ENCODE data around the gene HLA-DMA.

The HLA-DMA gene

DNA sequence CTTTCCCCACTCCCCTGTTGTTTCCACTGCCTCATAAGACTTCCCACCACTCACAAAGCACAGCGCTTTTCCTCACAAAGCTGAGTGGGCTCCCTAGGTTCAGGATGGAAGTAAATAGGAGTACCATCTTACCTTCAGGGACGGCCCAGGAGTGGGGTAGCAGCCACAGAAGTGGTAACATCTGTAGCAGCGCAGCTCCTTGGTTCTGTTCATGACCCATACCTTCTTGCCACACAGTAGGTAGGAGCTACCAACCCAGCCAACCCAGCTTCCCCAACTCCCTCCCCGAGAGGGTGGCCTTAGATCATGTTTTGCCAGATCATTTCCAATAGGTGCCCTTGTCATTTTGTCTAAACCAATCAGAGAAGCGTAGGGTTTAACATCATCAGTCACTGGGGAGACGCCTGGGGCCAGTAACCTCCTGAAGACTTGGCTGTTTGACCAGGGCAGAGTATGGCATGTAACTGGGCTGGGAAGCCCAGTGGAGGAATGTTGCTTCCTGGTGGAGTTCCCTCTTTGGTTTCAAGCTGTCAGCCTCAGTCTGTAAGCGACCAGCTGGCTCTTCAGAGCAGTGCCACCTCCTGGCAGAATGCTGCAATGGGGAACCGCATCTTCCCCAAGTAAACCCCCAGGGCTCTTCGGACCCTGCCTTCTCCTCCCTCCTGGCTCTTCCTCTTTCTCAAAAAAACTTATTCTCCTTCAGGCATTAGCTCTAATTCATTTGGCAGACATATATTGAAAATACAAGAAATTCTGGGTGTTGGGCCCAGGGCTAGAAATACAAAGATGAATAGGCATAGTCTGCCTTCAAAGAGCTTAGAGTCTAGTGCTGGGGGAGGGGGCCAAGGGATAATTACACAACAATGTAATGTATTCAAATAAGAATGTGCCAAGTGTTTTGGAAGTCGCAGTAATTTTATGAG is at the start of gene HLA-DMA:
Gene HLA-DMA (minus strand): TSS at position 281 of the 923 bp plus-strand sequence. CDS start 61 bp downstream, at position 220.
- DNase-seq = peak; percentile 74

GRCh38 chr6:33001685-33002084 is 48.8 kb upstream of the HLA-DMA start:
- no peak for DNase-seq

DNA sequence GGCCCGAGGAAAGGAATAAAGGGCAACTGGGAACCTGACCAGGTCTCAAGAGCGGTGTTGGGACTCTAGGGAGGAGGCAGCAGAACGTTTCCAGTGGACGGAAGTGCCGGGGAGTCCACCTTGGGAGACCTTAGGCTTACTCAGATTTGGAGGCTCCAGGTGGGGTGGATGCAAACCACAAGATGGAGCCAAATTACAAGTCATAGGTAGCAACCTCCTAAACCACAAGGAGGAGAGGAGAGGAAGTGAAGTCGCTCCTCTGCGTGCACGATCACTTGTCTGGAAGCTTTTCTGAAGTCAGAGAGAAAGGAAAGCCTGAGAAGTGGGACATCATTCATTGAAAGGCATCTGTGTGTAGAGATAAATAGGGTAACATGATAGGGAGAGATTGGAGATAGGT is 47.2 kb upstream of the HLA-DMA start:
- DNase-seq = no peak

DNA sequence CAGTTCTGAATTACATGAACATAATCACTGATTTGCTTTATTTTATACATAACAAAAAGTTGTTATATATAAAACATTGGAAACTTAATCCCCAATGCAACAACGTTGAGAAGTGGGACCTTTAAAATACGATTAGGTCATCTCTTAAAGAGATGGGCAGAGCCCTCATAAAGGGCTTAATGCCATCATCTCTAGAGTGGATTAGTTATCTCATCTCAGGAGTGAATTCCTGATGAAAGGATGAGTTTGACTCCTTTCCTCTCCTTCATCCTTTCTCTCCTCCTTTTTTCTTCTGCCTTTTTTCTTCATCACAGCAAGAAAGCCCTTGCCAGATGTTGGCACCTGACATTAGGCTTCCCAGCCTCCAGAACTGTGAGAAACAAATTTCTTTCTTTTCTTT is 42.6 kb upstream of the HLA-DMA start:
- no peak for DNase-seq

DNA sequence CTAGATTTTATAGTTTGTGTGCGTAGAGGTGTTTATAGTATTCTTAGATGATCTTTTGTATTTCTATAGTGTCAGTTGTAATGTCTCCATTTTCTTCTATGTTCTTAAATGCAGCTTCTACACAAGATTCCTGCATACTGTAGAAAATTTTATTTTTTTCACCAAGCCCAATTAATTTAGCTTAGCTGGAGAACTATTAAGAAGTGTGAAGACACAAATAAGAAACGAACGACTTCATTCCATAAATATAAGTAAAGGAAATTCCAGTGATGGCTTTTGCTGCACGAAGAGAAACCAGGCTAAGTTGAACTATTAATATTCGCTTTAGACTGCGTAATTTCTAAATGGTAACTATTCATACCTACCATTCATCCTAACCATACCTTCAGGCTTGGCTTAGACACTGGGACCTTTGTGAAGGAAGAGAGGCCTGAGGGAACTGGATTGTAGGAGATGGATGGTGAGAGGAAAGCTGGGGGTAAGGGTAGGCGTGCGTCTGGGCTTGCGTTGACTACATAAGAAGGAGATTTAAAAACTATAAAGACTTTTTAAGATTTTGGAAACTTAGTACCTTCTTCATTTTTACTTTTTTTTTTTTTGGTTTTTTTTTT is 40.6 kb upstream of the HLA-DMA start:
- no peak for DNase-seq

- DNase-seq = no peak
Observed at GRCh38 chr6:32991972-32992371, 39.1 kb upstream of the HLA-DMA start.

- no peak for DNase-seq
Observed at GRCh38 chr6:32989368-32989767, 36.5 kb upstream of the HLA-DMA start.

- peak; percentile 84 for DNase-seq
Observed at GRCh38 chr6:32984622-32985389, 31.9 kb upstream of the HLA-DMA start.

GRCh38 chr6:32983964-32984621 is 31.2 kb upstream of the HLA-DMA start:
- no peak for DNase-seq

GRCh38 chr6:32983493-32983848 is 30.6 kb upstream of the HLA-DMA start:
- no peak for DNase-seq

DNA sequence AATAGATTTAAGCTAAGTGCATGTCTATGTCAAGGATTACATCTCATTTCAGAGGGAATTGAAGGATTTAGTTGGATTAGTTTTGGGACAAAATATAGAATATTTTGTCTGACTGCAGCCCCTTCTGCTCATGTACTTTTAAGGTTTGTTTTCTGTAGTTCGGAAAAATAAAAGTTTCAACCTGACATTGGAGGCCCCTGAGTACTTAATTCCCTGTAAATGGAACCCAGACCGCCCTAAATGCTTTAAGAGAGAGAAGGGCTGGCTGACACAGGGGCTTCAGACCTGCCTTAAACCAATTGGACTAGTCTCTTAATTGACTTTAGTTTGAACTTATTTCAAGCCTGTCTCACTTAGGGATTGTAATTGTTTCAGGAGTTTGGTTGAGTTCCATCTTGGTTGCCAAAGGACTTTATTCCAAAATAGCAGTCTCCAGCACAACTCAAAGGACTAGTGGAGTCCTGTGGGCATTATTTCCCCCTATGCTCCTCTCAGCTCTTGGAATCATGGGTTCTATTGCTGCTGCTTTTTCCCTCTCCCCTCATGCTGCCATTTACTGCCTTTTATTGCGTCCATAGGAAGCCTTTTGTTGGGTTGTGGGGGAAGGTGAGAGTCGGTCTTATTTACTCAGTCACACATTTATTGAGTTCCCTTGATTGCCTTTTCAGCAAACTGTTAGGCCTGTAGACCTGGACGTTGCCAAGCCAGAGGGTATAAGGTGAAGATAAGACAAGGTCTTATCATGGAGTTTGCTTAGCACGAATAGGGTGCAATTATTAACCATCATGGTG is 30.0 kb upstream of the HLA-DMA start:
- DNase-seq = no peak

DNA sequence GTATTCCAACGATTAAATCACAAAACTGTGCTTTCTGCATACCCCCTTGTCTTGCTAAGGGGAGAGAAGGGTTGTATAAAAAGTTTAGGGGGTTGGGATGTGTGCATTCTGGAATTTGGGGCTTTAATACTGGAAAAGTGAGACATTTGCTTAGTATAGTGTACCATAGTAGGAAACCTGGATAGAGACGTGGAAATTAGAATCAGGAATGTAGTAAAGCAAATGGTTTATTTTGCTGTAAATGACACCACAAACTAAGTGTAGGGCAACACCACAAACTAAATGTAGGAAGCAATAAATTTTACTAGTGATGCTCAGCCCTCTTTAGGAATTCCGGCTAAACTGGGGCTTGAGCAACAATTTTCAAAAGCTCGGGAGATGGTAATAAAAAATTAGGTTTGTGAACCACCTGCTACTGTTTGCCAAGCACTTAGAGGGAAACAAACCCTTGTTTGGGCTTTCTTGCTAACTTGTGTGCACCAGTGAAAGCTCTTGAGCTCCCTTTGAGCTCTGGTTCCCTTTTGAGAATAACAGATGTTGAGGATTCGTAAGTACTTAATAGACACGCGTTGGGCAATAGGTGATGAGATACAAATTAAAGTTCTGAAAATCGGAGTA is 29.3 kb upstream of the HLA-DMA start:
- no peak for DNase-seq

DNA sequence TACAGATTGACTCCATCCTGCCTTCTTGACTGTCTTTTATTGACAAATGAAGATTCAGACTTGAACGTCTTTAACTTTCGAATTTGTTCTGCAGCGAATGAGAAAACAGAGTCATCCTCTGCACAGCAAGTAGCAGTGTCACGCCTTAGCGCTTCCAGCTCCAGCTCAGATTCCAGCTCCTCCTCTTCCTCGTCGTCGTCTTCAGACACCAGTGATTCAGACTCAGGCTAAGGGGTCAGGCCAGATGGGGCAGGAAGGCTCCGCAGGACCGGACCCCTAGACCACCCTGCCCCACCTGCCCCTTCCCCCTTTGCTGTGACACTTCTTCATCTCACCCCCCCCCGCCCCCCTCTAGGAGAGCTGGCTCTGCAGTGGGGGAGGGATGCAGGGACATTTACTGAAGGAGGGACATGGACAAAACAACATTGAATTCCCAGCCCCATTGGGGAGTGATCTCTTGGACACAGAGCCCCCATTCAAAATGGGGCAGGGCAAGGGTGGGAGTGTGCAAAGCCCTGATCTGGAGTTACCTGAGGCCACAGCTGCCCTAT is 27.7 kb upstream of the HLA-DMA start:
- no peak for DNase-seq

DNA sequence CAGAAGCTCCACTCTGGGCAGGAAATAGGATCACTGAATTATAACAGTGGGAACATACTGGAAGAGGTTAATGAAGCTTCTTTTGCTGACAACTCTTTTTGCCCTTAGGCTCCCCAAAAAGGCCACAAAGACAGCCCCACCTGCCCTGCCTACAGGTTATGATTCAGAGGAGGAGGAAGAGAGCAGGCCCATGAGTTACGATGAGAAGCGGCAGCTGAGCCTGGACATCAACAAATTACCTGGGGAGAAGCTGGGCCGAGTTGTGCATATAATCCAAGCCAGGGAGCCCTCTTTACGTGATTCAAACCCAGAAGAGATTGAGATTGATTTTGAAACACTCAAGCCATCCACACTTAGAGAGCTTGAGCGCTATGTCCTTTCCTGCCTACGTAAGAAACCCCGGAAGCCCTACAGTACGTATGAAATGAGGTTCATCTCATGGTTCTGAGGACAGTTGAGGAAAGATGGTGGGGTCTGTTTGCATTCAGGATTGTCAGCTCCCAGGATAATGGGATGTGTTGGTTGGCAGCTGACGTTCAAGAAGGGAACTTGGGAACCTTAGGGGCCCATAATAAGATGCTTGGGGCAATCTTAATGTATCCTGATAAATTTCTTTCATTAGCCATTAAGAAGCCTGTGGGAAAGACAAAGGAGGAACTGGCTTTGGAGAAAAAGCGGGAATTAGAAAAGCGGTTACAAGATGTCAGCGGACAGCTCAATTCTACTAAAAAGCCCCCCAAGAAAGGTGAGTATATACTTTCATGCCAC is 27.0 kb upstream of the HLA-DMA start:
- DNase-seq = no peak

- DNase-seq = no peak
Observed at GRCh38 chr6:32977953-32978324, 25.0 kb upstream of the HLA-DMA start.

GRCh38 chr6:32977272-32977952 is 24.5 kb upstream of the HLA-DMA start:
- no peak for DNase-seq

DNA sequence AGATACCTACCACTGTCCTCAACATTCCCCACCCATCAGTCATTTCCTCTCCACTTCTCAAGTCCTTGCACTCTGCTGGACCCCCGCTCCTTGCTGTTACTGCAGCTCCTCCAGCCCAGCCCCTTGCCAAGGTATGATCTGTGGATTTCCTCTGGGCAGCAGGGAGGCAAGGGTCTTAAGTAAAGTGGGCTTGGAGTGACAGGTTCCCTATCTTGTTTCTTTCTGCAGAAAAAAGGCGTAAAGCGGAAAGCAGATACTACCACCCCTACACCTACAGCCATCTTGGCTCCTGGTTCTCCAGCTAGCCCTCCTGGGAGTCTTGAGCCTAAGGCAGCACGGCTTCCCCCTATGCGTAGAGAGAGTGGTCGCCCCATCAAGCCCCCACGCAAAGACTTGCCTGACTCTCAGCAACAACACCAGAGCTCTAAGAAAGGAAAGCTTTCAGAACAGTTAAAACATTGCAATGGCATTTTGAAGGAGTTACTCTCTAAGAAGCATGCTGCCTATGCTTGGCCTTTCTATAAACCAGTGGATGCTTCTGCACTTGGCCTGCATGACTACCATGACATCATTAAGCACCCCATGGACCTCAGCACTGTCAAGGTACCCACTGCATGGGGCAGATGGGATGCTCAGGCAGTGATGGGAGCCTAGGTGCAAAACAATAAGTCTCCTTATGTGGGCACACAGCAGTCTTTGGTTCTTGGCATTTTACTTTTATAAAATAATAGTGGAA is 23.6 kb upstream of the HLA-DMA start:
- DNase-seq = no peak

DNA sequence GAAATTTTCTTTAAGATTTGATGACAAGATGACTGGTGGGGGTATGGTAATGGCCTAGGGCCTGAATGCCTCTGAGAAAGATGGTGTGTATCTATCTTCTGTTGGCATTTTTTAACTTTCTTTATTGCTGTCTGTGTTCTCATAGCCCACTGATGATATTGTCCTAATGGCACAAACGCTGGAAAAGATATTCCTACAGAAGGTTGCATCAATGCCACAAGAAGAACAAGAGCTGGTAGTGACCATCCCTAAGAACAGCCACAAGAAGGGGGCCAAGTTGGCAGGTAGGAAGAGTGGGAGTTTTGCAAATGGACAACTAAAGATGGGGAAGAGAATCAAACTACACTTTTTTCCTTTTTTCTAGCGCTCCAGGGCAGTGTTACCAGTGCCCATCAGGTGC is 23.0 kb upstream of the HLA-DMA start:
- no peak for DNase-seq

Measured in left hindlimb (tissue), 1 donor.